Measurements from ENCODE around the gene RIPOR3. TPM values are rescaled to one million over a fixed set of nuclear protein-coding genes. Genes with fewer than 3 reads are reported as not detected.
"Not testable (repeated sequence)": the region's sequence is repeated elsewhere in the genome, so short reads cannot be mapped to it uniquely, and the experiment has no call there.

The RIPOR3 gene
- total RNA-seq, 1 donor from 2014 or later = 15.1 TPM

DNA sequence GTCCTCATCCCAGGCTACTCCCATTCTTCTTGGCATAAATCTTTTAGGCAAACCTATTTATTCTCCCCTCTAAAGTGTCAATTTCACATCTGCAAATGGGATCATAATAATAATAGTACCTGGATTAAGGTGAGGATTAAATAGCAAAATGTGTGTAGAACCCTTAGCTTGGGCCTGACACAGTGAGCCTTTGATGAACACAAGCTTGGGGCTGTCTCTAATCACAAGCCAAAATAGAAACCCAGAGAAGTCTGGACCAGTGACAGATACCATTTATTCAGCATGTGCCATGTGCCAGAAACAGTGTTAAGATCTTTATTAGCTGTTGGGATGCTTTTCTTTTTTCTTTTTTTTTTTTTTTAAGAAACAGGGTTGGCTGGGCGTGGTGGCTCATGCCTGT is 25.2 kb upstream of the RIPOR3 start:
- no peak for DNase-seq (ENCODE audit: low spot score in 2 of 2)
- no peaks in the 10 kb centered on the region for H3K36me3 ChIP-seq
- peaks cover 0 to 3% of the 10 kb centered on the region in 2 donors for H3K4me1 ChIP-seq
- H3K27ac ChIP-seq = no peak overlapping the region
- no peak overlapping the region for H3K4me3 ChIP-seq
- intact Hi-C loops (cut with DNase I) = no loop called here
- TF ChIP-seq, protein P1, sequence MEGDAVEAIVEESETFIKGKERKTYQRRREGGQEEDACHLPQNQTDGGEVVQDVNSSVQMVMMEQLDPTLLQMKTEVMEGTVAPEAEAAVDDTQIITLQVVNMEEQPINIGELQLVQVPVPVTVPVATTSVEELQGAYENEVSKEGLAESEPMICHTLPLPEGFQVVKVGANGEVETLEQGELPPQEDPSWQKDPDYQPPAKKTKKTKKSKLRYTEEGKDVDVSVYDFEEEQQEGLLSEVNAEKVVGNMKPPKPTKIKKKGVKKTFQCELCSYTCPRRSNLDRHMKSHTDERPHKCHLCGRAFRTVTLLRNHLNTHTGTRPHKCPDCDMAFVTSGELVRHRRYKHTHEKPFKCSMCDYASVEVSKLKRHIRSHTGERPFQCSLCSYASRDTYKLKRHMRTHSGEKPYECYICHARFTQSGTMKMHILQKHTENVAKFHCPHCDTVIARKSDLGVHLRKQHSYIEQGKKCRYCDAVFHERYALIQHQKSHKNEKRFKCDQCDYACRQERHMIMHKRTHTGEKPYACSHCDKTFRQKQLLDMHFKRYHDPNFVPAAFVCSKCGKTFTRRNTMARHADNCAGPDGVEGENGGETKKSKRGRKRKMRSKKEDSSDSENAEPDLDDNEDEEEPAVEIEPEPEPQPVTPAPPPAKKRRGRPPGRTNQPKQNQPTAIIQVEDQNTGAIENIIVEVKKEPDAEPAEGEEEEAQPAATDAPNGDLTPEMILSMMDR (IDR thresholded peaks at IDR 0.05) = no peak
- H3K27me3 ChIP-seq = no peaks in the 10 kb centered on the region
- no peaks in the 10 kb centered on the region for H3K9me3 ChIP-seq

DNA sequence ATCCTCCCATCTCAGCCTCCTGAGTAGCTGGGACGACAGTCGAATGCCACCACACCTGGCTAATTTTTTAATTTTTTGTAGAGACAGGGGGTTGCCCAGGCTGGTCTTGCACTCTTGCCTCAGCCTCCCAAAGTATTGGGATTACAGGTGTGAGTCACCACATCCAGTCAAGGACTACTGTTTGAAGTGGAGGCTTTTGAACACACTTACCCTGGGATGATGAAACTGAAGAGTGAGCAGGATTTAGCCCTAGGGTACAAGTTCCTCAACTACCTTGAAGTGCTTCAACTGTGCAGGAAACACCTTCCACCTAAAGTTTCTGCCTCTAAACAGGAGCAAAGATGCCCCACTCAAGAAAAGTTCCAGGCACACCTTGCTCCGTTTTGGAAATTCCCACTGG is 24.4 kb upstream of the RIPOR3 start:
- peak in 1 of 2 donors; percentile 16 for DNase-seq (ENCODE audit: low spot score in 2 of 2)
- TF ChIP-seq, protein P1 (IDR thresholded peaks at IDR 0.05) = no peak
- intact Hi-C loops (cut with DNase I) = no loop called here
- H3K27ac ChIP-seq = no peak overlapping the region
- no peaks in the 10 kb centered on the region for H3K9me3 ChIP-seq
- no peaks in the 10 kb centered on the region for H3K4me1 ChIP-seq
- no peaks in the 10 kb centered on the region for H3K36me3 ChIP-seq
- H3K4me3 ChIP-seq = no peak overlapping the region
- H3K27me3 ChIP-seq = no peaks in the 10 kb centered on the region

DNA sequence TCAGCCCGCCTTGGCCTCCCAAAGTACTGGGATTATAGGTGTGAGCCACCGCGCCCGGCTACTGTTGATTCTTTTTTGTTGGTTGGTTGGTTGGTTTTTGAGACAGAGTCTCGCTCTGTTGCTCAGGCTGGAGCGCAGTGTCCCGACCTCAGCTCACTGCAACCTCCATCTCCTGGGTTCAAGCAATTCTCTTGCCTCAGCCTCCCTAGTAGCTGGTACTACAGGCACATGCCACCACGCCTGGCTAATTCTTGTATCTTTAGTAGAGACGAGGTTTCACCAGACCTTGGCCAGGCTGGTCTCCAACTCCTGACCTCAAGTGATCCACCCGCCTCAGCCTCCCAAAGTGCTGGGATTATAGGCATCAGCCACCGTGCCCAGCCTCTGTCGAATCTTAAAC is 23.1 kb upstream of the RIPOR3 start:
- H3K27ac ChIP-seq = not testable (repeated sequence)

DNA sequence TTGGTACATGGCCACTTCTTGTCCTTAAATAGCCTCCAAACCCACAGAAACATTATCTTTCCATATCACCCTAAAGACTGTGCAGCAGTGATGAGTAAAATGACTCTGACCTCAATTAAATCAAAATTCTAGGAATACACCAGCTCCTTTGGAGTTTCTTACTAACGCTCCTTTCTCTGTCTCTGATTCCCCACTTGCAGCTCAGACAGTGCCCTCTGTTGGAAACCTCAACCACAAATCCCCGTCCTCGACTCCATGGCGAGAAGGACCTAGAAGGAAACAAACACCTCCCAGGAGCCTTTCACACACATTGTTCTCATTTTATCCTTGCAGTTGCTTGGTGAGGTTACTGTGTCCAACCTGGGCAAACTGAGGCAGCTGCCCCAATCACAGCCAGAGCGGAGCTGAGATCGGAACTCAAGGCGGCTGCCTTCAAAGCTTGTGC is 22.3 kb upstream of the RIPOR3 start:
- TF ChIP-seq, protein P1 (IDR thresholded peaks at IDR 0.05) = peak in 1 of 3 experiments; percentile 42
- H3K27ac ChIP-seq = no peak overlapping the region
- intact Hi-C loops (cut with DNase I) = no loop called here
- no peak overlapping the region for H3K4me3 ChIP-seq
- H3K4me1 ChIP-seq = no peaks in the 10 kb centered on the region
- DNase-seq (ENCODE audit: low spot score in 2 of 2) = no peak
- no peaks in the 10 kb centered on the region for H3K27me3 ChIP-seq
- no peaks in the 10 kb centered on the region for H3K9me3 ChIP-seq
- no peaks in the 10 kb centered on the region for H3K36me3 ChIP-seq

More for the DNA sequence above, 23.1 kb upstream of the RIPOR3 start:
- H3K4me1 ChIP-seq; H3K27me3 ChIP-seq; H3K9me3 ChIP-seq; DNase-seq (ENCODE audit: low spot score in 2 of 2); H3K36me3 ChIP-seq; intact Hi-C loops (cut with DNase I); H3K4me3 ChIP-seq: not testable (repeated sequence)

DNA sequence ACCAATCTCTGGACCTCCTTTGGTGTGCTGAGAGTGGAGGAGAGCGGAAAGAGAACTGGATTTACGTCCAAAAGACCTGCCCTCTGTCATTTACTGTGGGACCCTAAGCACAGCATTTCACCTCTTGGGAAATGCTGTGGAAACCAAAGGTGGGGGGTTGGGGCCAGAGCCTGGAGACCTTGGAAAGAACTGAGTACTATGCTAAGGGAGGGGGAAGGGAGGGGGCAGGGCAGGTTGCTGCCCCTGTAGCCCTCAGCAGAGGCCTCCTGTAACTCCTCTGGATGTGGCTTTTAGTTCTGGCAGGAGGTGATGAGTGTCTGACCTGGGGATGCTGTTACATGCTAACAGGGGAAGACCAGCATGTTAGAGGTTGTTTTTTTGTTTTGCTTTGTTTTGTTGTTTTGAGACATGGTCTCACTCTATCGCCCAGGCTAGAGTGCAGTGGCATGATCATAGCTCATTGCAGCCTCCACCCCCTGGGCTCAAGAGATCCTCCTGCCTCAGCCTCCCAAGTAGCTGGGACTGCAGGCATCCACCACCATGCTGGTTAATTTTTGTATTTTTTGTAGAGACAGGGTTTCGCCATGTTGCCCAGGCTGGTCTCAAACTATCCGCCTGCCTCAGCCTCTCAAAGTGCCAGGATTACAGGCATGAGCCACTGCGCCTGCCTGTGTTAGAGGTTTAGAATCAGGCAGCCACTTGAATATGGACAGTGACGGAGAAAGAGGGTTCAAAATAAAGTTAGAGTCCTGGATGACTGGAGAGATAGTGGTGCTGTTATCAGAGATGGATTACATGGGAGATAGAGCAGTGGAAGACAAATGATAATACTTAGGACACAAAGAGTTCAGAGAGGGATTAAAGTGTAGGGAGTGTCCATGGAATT is 21.7 kb upstream of the RIPOR3 start:
- no peak overlapping the region for H3K4me3 ChIP-seq
- no peak overlapping the region for H3K27ac ChIP-seq
- TF ChIP-seq, protein P1 (IDR thresholded peaks at IDR 0.05) = no peak
- no peak for DNase-seq (ENCODE audit: low spot score in 2 of 2)
- no peaks in the 10 kb centered on the region for H3K9me3 ChIP-seq
- H3K36me3 ChIP-seq = no peaks in the 10 kb centered on the region
- no peaks in the 10 kb centered on the region for H3K4me1 ChIP-seq
- no peaks in the 10 kb centered on the region for H3K27me3 ChIP-seq
- intact Hi-C loops (cut with DNase I) = no loop called here

DNA sequence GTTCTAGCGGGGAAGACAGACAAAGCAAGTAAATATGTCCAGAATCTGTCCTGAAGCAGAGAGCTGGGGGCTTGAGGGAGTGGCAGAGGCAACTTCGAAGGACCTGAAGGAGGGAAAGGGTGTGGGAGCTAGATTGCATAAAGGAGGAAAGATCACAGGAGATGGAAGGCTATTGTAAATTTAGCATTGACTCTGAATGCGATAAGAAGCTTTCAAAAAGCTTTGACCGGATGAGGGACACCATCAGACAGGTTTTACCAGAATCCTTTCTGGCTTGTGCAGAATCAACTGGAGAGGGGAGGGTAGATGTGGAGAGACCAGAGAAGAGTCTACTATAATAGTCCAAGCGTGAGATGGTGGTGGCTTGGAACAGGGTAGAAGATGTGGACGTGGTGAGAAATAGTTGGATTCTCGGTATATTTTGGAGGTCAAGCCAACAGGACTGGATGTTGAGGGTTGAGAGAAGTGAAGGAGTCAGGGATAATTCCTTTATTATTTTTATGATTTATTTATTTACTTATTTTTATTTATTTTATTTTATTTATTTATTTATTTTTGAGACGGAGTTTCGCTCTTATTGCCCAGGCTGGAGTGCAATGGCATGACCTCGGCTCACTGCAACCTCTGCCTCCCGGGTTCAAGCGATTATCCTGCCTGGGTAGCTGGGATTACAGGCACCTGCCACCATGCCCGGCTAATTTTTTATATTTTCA is 19.9 kb upstream of the RIPOR3 start:
- Histone ChIP-seq H3K27me3 (no peaks in the 10 kb centered on the region), H3K4me1 (no peaks in the 10 kb centered on the region), H3K4me3 (no peak overlapping the region), H3K36me3 (no peaks in the 10 kb centered on the region), H3K9me3 (no peaks in the 10 kb centered on the region), H3K27ac (no peak overlapping the region)
- DNase-seq (ENCODE audit: low spot score in 2 of 2) = no peak
- TF ChIP-seq, protein P1 (IDR thresholded peaks at IDR 0.05) = no peak
- intact Hi-C loops (cut with DNase I) = no loop called here
